Stimulated activated CD4-positive, alpha-beta T cell treated with anti-CD3 and anti-CD28 coated beads, Interleukin-1b, Interleukin-23, amount 100 ng/mL, for 48 hours (primary cell): ENCODE data around the gene CD302.
"Not testable (repeated sequence)": the region's sequence is repeated elsewhere in the genome, so short reads cannot be mapped to it uniquely, and the experiment has no call there.

Source experiments
- DNase-seq: peaks from one replicate; pipeline ENCODE4 v3.0.0-alpha.2; 2020

The CD302 gene

GRCh38 chr2:159792599-159792998 lies 5.4 kb downstream of the CD302 start:
- DNase-seq: no peak

DNA sequence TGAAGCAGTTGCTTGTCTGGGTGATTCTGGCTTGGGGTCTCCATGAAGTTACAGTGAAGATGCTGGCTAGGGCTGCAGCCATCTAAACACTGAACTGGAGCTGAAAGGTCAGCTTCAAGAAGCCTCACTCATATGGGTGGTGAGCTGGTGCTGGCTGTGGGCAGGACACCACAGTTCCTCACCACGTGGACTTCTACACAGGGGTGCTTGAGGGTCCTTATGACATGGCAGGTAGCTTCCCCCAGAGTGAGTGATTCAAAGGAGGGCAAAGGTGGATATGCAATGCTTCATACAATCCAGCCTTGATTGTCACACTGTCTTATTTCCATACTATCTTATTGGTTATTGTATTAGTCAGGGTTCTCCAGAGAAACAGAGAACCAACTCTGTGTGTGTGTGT lies 6.0 kb downstream of the CD302 start:
- no peak for DNase-seq

DNA sequence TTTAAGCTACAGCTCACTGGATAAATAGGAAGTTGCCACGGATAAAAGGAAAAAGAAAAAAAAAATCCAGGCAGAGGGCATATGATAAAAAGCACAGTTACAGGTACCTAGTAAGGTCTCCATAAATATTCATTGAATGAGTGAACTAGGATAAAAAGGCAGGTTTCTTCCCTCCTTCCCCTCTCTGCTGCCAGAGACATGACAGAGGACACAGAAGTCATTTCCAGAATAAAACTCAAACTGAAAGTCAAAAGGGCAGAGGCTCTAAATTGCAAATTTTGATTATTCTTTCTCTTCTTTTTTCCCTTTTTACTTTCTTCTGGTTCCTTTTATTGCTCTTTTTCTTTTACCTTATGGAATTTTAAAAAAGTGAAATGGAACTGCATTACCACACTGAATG lies 7.7 kb downstream of the CD302 start:
- no peak for DNase-seq

DNA sequence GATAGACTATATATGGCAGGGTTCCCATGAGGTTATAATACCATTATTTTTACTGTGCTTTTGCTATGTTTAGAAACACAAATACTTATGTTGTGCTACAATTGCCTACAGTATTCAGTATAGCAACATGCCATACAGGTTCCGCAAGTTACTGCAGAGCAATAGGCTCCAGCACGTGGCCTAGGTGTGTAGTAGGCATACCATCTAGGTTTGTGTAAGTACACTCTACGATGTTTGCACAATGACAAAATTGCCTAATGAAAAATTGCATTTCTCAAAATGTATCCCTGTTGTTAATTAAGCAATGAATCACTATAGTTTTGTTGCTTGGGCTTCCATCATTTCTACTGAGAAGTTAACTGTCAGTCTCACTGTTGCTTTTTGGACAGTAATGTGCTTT lies 9.8 kb downstream of the CD302 start:
- DNase-seq: no peak

DNA sequence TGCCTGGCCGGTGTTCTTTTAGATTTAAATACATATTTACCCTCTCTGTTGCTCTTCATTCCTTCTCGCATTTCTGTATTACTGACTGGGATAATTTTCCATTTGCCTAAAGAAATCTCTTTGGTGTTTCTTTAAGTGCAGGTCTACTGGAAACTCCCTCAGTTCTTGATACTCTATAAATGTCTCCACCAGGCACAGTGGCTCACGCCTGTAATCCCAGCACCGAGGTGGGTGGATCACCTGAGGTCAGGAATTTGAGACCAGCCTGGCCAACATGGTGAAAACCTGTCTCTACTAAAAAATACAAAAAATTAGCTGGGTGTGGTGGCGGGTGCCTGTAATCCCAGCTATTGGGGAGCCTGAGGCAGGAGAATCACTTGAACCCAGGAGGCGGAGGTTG lies 10.4 kb downstream of the CD302 start:
- DNase-seq: not testable (repeated sequence)

GRCh38 chr2:159786938-159787337 lies 11.1 kb downstream of the CD302 start:
- no peak for DNase-seq

GRCh38 chr2:159785195-159785594 lies 12.8 kb downstream of the CD302 start:
- no peak for DNase-seq

- DNase-seq: not testable (repeated sequence)
Observed at GRCh38 chr2:159784744-159785143, 13.3 kb downstream of the CD302 start.

DNA sequence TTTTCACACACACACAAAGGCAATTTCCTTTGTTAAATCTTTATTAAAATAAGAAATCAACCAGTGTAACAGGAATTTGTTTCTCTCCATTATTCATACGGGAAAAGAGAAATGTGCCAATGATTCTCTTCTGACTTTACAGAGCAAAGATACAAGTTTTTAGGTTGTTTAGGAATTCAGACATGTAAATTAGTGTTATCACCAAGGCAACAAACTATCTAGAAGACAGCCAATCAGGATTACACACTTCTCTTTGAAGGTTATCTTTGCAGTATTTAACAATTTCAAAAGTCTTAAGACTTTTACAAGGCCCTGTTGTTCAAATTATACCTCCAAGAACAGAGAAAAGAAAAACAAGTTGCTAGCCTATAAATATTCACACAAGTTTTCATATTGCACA lies 14.5 kb downstream of the CD302 start:
- no peak for DNase-seq

- no peak for DNase-seq
Observed at GRCh38 chr2:159776321-159776720, 21.7 kb downstream of the CD302 start.

DNA sequence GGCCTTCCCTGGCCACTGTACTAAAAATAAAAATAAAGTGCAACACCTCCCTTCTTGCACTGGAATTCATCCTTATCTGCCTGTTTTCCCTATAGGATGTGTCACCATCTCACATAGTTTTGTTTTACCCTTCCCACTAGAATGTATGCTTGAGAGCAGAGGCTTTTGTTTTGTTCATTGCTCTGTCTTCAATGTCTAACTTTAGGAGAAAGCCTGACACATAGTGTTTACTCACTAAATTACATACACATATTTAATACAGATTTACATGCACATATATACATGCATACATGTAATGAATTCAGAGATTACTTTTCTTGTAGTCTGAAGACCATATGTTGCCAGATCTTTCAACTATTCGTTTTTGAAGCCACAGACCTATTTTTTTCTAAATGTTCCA lies 23.0 kb downstream of the CD302 start:
- DNase-seq: no peak

GRCh38 chr2:159774370-159774990 lies 23.5 kb downstream of the CD302 start:
- DNase-seq: no peak

DNA sequence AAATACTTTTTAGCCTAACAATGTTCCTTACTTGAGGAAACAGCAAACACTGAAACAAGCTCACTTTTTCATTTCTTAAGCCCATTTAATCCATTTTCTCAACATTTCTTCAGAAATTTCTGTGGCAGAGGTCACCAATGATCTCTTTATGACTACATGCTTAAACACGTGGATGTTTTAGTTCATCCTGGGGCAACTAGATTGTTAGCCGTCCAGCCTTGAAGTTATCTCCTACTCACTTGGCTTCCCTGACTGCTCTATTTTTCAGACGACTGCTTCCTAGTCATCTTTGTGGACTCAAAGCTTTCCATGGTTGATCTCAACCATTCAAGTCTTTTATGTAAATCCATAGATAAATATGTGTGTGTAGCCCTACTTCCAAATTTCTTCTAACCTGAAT lies 24.1 kb downstream of the CD302 start:
- no peak for DNase-seq

GRCh38 chr2:159773426-159773825 lies 24.6 kb downstream of the CD302 start:
- no peak for DNase-seq

DNA sequence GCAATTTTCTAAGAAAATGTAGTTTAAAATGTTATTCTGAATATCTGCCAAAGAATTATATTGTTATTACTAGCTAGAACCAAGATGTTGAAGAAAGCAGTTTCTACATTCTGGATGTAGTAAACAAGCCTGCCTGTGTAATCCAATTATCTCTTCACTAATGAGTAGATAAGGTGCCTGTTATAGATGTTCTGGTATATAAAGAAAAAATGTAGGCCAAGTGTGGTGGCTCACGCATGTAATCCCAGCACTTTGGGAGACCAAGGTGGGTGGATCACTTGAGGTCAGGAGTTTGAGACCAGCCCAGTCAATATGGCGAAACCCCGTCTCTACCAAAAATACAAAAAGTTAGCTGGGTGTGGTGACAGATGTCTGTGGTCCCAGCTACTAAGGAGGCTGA lies 28.9 kb downstream of the CD302 start:
- DNase-seq: no peak

GRCh38 chr2:159762075-159762474 lies 35.9 kb downstream of the CD302 start:
- no peak for DNase-seq

DNA sequence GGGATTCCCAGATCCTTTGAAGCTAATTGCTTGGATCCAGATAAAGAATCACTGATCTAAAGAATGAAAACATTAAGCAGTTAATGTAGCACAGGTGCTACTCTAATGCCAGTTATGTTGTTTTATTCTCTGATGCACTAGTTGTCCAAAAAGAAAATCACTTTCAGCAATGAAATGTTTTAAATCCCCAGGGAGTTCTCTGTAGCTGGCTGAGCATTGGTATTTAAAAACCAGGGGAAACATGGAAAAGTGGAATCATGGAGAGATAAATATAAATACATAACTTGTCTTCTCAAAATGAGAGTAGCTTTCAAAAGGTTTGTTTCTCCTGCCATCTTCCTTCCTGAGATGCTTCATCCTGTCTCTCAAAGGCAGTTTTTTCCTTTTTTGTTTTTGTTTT lies 37.7 kb downstream of the CD302 start:
- no peak for DNase-seq

GRCh38 chr2:159759577-159759976 lies 38.4 kb downstream of the CD302 start:
- no peak for DNase-seq

- DNase-seq: no peak
Observed at GRCh38 chr2:159758686-159759085, 39.3 kb downstream of the CD302 start.

DNA sequence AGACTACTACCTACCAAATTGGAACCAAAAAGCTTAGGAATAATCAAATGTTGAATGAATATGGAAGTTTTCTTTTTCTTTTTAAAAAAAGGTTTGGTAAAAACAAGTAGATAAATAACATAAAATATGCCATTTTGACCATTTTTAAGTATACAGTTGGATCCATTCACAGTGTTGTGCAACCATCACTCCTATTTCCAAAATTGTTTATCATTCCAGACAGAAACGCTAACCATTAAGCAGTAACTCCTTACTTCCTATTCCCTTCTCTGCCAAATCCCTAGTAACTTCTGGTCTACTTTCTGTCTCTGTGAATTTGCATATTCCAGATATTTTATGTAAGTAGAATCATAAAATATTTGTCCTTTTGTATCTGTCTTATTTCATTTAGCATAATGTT lies 39.8 kb downstream of the CD302 start:
- no peak for DNase-seq

- DNase-seq: peak; percentile 9
Observed at GRCh38 chr2:159755788-159756187, 42.2 kb downstream of the CD302 start.

GRCh38 chr2:159755014-159755413 lies 43.0 kb downstream of the CD302 start:
- no peak for DNase-seq

GRCh38 chr2:159753797-159754196 lies 44.2 kb downstream of the CD302 start:
- DNase-seq: no peak

DNA sequence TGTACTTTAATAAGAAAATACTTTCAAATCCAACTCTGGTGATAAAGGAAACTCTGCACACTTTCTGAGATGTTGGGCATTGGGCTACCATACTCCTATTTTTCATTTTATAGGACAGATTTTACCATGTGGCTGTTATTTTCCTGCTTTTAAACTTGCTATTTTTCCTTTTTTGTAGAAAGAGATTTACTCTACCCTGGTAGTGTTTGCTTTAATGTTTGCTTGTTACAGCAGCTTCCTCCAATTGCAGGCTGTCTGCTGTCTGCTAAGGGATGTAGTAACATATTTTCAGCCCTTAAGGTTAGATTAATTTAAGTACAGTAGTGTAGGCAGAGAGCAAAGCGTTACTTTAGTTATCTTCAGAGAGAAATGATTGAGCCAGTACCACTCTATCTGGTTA lies 47.1 kb downstream of the CD302 start:
- DNase-seq: no peak

DNA sequence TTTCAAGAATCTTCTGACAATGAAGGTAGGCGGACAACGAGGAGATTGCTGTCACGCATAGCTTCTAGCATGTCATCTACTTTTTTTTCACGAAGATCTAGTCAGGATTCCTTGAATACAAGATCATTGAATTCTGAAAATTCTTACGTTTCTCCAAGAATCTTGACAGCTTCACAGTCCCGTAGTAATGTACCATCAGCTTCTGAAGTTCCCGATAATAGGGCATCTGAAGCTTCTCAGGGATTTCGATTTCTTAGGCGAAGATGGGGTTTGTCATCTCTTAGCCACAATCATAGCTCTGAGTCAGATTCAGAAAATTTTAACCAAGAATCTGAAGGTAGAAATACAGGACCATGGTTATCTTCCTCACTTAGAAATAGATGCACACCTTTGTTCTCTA lies 49.9 kb downstream of the CD302 start:
- no peak for DNase-seq

DNA sequence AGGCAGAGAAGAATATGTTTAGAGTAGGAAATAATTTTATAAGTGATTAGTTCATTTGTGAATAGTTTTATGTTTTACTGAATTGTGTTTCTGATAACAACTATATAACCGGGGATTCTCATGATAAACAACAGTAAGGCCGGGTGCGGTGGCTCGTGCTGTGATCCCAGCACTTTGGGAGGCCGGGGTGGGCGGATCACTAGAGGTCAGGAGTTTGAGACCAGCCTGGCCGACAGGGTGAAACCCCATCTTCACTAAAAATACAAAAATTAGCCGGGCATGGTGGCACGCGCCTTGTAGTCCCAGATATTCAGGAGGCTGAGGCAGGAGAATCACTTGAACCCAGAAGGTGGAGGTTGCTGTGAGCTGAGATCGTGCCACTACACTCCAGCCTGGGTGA lies 52.8 kb downstream of the CD302 start:
- not testable (repeated sequence) for DNase-seq
